GM12891 (cell line): ENCODE measurements around the gene RTN1.

Source experiments
- PAX5 ChIP-seq: IDR thresholded peaks from 2 replicates; pipeline ENCODE4 v1.6.1; 2011; ENCODE audit warnings: low read length, moderate library complexity, mild to moderate bottlenecking; ENCODE audit not compliant: insufficient read depth, severe bottlenecking
- POLR2A ChIP-seq: IDR thresholded peaks from 2 replicates; pipeline ENCODE4 v1.6.1; 2011; ENCODE audit warnings: low read depth, low read length, control low read depth
- POLR2AphosphoS5 ChIP-seq: IDR thresholded peaks from 2 replicates; pipeline ENCODE4 v1.6.1; 2011; ENCODE audit warnings: low read depth, low read length, control low read depth
- SPI1 ChIP-seq: IDR thresholded peaks from 2 replicates; pipeline ENCODE4 v1.6.1; 2011; ENCODE audit warnings: low read depth, low read length, control low read depth
- TAF1 ChIP-seq: IDR thresholded peaks from 2 replicates; pipeline ENCODE4 v1.6.1; 2011; ENCODE audit warnings: low read depth, low read length, control low read depth

DNA sequence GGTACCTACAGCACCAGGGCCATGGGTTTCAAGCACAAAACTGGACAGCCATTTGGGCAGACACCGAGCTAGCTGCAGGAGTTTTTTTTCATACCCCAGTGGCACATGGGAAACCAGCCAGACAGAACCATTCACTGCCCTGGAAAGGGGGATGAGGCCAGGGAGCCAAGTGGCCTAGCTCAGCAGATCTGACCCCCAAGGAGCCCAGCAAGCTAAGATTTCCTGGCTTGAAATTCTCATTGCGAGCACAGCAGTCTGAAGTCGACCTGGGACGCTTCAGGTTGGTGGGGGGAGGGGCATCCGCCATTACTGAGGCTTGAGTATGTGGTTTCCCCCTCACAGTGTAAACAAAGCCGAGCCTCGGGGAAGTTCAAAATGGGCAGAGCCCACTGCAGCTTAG is 212.8 kb downstream of the RTN1 start:
- TF ChIP-seq POLR2A (no peak), TAF1 (no peak), POLR2AphosphoS5 (no peak), PAX5 (no peak), SPI1 (no peak)
